DOHH2 (cell line): Measurements from ENCODE around the gene CENPO.

Source experiments
- H3F3A ChIP-seq: fragments of 200-600 bp; sonication (generic), shearing (Covaris generic); 2 replicates; pipeline ENCODE4 v1.6.0; 2016; ENCODE audit warnings: antibody characterized with exemption, mild to moderate bottlenecking; ENCODE audit not compliant: control insufficient read depth, insufficient read depth
- H3K27ac ChIP-seq: fragments of 200-600 bp; sonication (generic); 2 replicates; pipeline ENCODE4 v1.5.1; 2014; ENCODE audit warnings: low read depth, mild to moderate bottlenecking, low read length, moderate library complexity
- H3K27me3 ChIP-seq: fragments of 200-600 bp; sonication (generic); 2 replicates; pipeline ENCODE4 v1.6.1; 2014; ENCODE audit warnings: mild to moderate bottlenecking, low read length, mixed read lengths; ENCODE audit not compliant: control insufficient read depth
- H3K36me3 ChIP-seq: fragments of 200-600 bp; sonication (generic); 2 replicates; pipeline ENCODE4 v1.6.1; 2014; ENCODE audit warnings: mild to moderate bottlenecking, low read length, moderate library complexity, mixed read lengths; ENCODE audit not compliant: control insufficient read depth
- H3K4me1 ChIP-seq: fragments of 200-600 bp; sonication (generic); 2 replicates; pipeline ENCODE4 v1.6.1; 2014; ENCODE audit warnings: mild to moderate bottlenecking, low read length, mixed read lengths; ENCODE audit not compliant: control insufficient read depth
- H3K4me2 ChIP-seq: fragments of 200-600 bp; sonication (generic); 2 replicates; pipeline ENCODE4 v1.6.0; 2014; ENCODE audit warnings: mild to moderate bottlenecking, low read length, moderate library complexity
- H3K4me3 ChIP-seq: fragments of 200-600 bp; sonication (generic); 2 replicates; pipeline ENCODE4 v1.5.1; 2014; ENCODE audit warnings: mild to moderate bottlenecking, low read length, mixed read lengths
- H3K79me2 ChIP-seq: fragments of 200-600 bp; sonication (generic); 2 replicates; pipeline ENCODE4 v1.6.1; 2014; ENCODE audit warnings: mild to moderate bottlenecking, low read length, mixed read lengths; ENCODE audit not compliant: control insufficient read depth
- H3K9me2 ChIP-seq: fragments of 200-600 bp; sonication (generic); replicated peaks from 2 replicates; pipeline ENCODE4 v1.6.1; 2014; ENCODE audit warnings: mild to moderate bottlenecking, low read length, mixed read lengths; ENCODE audit not compliant: control insufficient read depth
- H3K9me3 ChIP-seq: fragments of 200-600 bp; sonication (generic); 2 replicates; pipeline ENCODE4 v1.6.1; 2014; ENCODE audit warnings: antibody characterized with exemption, low read length, mixed read lengths; ENCODE audit not compliant: control insufficient read depth, insufficient read depth
- H4K20me1 ChIP-seq: fragments of 200-600 bp; sonication (generic); 2 replicates; pipeline ENCODE4 v1.6.0; 2014; ENCODE audit warnings: low read depth, mild to moderate bottlenecking, antibody characterized with exemption, low read length, moderate library complexity; ENCODE audit not compliant: control insufficient read depth, insufficient read depth
- CTCF ChIP-seq: fragments of 200-600 bp; sonication (generic); IDR thresholded peaks from one replicate; pipeline ENCODE4 v1.5.1; 2014; ENCODE audit warnings: antibody characterized with exemption, mild to moderate bottlenecking, low read depth, low read length; ENCODE audit not compliant: poor library complexity, severe bottlenecking
- EZH2phosphoT487 ChIP-seq: fragments of 200-600 bp; sonication (generic); IDR thresholded peaks from 2 replicates; pipeline ENCODE4 v1.6.1; 2017; ENCODE audit warnings: borderline replicate concordance, mild to moderate bottlenecking, antibody characterized with exemption, low read length, moderate library complexity, mixed read lengths

The CENPO gene

GRCh38 chr2:24843330-24843860 lies 50.2 kb downstream of the CENPO start:
- H3K27ac ChIP-seq, result no peak overlapping the region
- no peaks in the 10 kb centered on the region for H3F3A ChIP-seq
- H3K4me3 ChIP-seq, result no peak overlapping the region
- H3K4me1 ChIP-seq, result no peaks in the 10 kb centered on the region
- peaks cover 23% of the 10 kb centered on the region for H3K36me3 ChIP-seq
- H3K79me2 ChIP-seq, result no peaks in the 10 kb centered on the region
- H4K20me1 ChIP-seq, result no peaks in the 10 kb centered on the region
- H3K4me2 ChIP-seq, result no peak overlapping the region
- TF ChIP-seq CTCF (no peak), EZH2phosphoT487 (no peak)
- no peaks in the 10 kb centered on the region for H3K9me3 ChIP-seq
- no peaks in the 10 kb centered on the region for H3K27me3 ChIP-seq
- H3K9me2 ChIP-seq, result no peaks in the 10 kb centered on the region

DNA sequence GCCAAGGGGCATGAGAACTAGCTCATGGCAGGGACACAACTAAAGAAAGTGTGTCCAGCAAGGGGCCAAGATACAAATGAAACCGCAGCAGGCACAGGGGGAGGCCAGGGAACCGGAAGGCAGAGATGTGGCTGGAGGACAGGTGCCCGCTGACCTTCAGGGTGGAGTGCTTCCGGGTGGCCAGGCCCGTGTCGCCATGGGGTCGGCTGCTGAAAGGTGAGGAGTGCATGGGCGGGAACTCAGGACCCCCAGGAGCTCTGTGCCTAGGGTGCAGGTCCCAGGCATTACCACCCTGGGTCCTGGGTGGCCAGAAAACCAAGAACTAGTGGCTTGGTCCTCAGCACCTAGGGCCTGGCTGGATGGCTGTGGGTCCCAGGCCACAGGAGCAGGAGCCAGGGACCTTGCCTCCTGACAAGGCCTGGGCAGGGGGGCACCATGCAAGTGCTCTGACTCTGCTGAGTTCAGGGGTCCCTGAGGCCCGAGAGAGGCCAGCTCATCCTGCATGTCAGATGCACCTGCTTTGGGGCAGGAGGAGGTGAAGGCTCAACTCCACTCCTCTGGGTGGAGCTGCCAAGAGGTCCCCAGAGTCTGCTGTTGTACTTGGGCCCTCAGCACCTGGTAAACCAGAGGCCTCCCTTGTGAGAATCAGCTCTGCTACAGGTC lies 50.9 kb downstream of the CENPO start:
- no peaks in the 10 kb centered on the region for H3K9me3 ChIP-seq
- H3F3A ChIP-seq, result no peaks in the 10 kb centered on the region
- no peaks in the 10 kb centered on the region for H3K9me2 ChIP-seq
- no peak overlapping the region for H3K4me3 ChIP-seq
- no peaks in the 10 kb centered on the region for H3K4me1 ChIP-seq
- no peaks in the 10 kb centered on the region for H3K79me2 ChIP-seq
- no peak overlapping the region for H3K27ac ChIP-seq
- TF ChIP-seq EZH2phosphoT487 (no peak), CTCF (no peak)
- no peak overlapping the region for H3K4me2 ChIP-seq
- H3K36me3 ChIP-seq, result peaks cover 24% of the 10 kb centered on the region
- no peaks in the 10 kb centered on the region for H4K20me1 ChIP-seq
- no peaks in the 10 kb centered on the region for H3K27me3 ChIP-seq

- no peaks in the 10 kb centered on the region for H3F3A ChIP-seq
- H3K9me3 ChIP-seq, result no peaks in the 10 kb centered on the region
- H3K79me2 ChIP-seq, result no peaks in the 10 kb centered on the region
- H3K36me3 ChIP-seq, result peaks cover 15% of the 10 kb centered on the region
- H3K4me3 ChIP-seq, result no peak overlapping the region
- TF ChIP-seq CTCF, result no peak
- TF ChIP-seq EZH2phosphoT487, result no peak
- H3K4me1 ChIP-seq, result no peaks in the 10 kb centered on the region
- no peaks in the 10 kb centered on the region for H3K9me2 ChIP-seq
- no peaks in the 10 kb centered on the region for H3K27me3 ChIP-seq
- no peak overlapping the region for H3K4me2 ChIP-seq
- no peak overlapping the region for H3K27ac ChIP-seq
- H4K20me1 ChIP-seq, result no peaks in the 10 kb centered on the region
Observed at GRCh38 chr2:24845691-24846090, 52.5 kb downstream of the CENPO start.
